Hair follicle dermal papilla cell (primary cell): ENCODE measurements around the gene C1QTNF7. TPM values are rescaled to one million over a fixed set of nuclear protein-coding genes. Genes with fewer than 3 reads are reported as not detected.

Source experiments
- small RNA-seq: library from RNA; depleted of rRNA; stranded (forward); fragments of <200 nt; gene quantifications from one replicate; pipeline ENCODE3, GENCODE V24; 2012
- total RNA-seq: library from RNA; depleted of rRNA; stranded (reverse); fragments of >200 nt; gene quantifications from 2 replicates; pipeline ENCODE4 v1.2.3, GENCODE V29; 2012

C1QTNF7 gene, protein sequence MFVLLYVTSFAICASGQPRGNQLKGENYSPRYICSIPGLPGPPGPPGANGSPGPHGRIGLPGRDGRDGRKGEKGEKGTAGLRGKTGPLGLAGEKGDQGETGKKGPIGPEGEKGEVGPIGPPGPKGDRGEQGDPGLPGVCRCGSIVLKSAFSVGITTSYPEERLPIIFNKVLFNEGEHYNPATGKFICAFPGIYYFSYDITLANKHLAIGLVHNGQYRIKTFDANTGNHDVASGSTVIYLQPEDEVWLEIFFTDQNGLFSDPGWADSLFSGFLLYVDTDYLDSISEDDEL
- total RNA-seq: 0.12 and 0.16 TPM in 2 replicates

DNA sequence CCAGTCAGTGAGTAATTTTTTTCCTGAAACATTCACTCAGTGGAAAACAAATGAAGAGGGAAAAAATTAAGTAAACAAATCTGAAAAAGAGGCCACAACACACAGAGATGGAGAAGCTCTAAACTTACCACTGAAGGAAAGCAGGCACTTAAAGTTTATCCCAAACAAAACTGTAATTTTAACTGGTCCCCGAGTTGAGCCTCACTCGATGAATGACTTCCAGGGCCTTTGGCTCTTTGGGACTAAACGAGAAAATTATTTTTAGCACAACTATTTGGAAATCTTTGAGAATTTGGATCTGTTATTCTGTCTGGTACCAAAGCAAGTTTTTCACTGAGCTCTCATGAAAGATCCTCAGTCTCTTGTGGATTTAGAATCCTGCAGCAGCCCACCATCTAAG, at the start of gene C1QTNF7:
Gene C1QTNF7, plus strand, starts transcription at position 333 of the 400 bp plus-strand sequence. CDS start 7,711 bp downstream, outside the sequence.

DNA sequence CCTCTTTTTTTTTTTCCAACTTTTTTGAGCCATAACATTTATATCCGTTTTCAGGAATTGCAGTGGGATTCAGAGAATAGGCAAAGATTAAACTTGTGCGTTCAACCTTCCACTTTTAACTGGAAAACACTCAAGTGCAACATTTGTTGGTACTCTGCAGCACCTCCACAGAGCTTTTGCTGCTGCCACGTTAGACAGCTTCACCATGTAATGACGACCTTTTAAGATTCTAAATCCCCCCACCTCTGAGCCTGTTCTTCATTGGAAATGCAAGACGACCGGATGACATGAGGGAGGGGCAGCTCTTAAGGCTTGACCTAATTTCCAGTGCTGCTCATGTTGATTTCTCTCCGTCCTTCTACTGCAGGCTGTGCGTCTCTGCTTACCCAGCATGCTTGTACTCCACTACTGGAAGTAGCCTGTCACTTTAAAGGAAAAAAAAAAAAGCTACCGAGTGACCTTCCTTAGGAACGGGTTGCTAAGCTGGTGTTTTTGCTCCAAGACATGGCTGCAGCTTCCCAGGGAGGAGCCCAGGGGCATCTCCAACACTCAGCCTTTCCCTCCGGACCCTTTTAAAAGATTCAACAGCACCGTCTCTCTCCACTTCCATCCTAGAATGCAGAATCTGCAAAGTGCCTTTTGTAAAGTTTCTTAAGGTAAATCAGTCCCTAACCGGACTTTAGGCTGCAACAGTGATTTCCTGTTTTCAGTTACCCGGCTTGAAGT, 41.7 kb downstream of the C1QTNF7 start, which contains the start of gene CC2D2A:
Gene CC2D2A, plus strand, starts transcription at position 481 of the 726 bp plus-strand sequence. CDS start 6,051 bp downstream, outside the sequence.

Small RNAs within 50 kb of the gene (small RNA-seq; reads per million reads assigned to genes)
- not detected for gene AC007016.1

Other genes with a start within 250 kb of the C1QTNF7 start
- 16.2 and 17.4 TPM in 2 replicates for gene CC2D2A, start 41.8 kb downstream of the C1QTNF7 start, total RNA-seq
- gene FBXL5, start 227.3 kb downstream of the C1QTNF7 start, total RNA-seq: 112 and 121 TPM in 2 replicates